COLO668 (cell line): ENCODE data around the gene CCR1.

Experiments used
- DNase-seq: peaks from one replicate; lab custom pipeline; 2025; ENCODE audit not compliant: unreplicated experiment; lab: John Stamatoyannopoulos, UW

CCR1 gene

GRCh38 chr3:46208167-46208704, at the start of gene CCR1:
Gene CCR1 (minus strand): TSS chr3:46208313. CDS start chr3:46204313, 4,000 bp downstream.
- DNase-seq, result no peak

- DNase-seq, result no peak
Observed at GRCh38 chr3:46252980-46253379, 44.9 kb upstream of the CCR1 start.

- no peak for DNase-seq
Observed at GRCh38 chr3:46245146-46245545, 37.0 kb upstream of the CCR1 start.

- no peak for DNase-seq
Observed at GRCh38 chr3:46243560-46243959, 35.4 kb upstream of the CCR1 start.

DNA sequence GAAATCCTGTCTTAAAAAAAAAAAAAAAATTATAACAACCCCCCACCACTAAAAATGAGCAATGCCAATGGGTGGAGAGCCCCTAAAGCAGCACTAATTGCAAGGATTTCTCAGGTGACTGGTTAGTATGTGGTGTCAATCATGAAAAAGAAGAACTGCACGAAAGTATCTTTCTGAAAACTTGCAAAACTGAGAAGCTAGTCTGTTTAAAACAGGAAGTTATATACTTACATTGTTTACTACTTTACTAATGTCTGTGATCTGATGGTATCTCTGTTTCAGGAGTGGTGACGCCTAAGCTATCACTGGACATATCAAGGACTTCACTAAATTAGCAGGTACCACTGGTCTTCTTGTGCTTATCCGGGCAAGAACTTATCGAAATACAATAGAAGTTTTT, 34.0 kb upstream of the CCR1 start, which contains the start of gene CCR3:
TSS of gene CCR3 (plus strand) at position 341 of the 400 bp plus-strand sequence. CDS start 22,699 bp downstream, outside the sequence.
- no peak for DNase-seq

- DNase-seq, result no peak
Observed at GRCh38 chr3:46239952-46240351, 31.8 kb upstream of the CCR1 start.

- DNase-seq, result no peak
Observed at GRCh38 chr3:46239301-46239938, 31.3 kb upstream of the CCR1 start.

GRCh38 chr3:46238386-46238785, 30.3 kb upstream of the CCR1 start:
- DNase-seq, result no peak

- DNase-seq, result no peak
Observed at GRCh38 chr3:46236294-46237054, 28.4 kb upstream of the CCR1 start.

GRCh38 chr3:46235425-46235824, 27.3 kb upstream of the CCR1 start:
- DNase-seq, result no peak

DNA sequence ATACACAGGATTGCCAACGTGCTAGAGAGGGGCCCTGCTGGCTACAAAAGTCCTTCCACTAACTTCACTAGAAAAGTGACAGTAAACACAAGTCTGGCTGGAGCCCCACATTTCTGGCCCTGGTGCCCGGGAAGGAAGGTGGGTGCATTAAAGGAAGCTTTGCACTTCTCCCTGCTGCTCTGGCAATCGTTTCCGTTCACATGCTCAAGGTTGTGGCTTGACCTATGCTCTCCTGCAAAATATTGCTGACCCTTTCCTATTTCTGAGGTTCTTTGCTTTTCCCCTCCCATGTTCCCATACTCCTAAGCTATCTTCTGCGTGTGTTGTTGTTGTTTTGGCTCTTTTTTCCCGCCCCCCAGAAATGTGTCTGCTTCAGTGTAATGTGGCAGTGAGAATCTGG, 25.1 kb upstream of the CCR1 start:
- DNase-seq, result no peak

GRCh38 chr3:46231323-46231722, 23.2 kb upstream of the CCR1 start:
- no peak for DNase-seq

- DNase-seq, result no peak
Observed at GRCh38 chr3:46228260-46229242, 20.4 kb upstream of the CCR1 start.

DNA sequence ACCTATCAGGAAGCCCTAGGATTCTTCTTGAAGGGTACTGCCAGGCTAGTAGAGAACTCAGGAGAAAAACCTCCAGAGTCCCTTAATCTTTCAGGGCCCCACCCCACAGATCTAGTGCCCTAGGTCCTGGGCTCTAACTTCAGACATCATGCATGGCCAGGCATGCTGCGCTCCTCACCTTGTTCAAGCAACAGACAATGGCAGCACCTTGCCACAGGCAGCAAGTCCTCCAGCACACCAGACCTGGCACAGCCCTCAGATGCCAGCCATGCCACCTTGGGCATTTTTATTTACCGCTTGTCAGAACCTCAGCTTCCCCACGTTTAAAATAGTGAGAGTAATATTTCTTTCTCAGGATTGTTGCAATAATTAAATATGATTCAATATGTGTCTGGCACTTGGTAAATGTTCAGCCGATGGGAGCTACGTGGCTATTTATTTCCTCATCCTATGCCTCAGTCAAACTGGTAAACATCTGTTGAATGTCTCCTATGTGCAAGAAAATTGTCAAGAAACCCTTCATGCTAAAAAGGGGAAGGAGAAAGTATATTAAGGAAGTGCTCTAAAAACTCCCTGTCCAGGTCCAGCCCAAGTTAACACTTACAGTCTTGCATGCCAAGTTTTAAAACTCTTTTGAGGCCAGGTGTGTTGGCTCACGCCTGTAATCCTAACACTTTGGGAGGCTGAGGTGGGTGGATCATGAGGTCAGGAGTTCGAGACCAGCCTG, 14.5 kb upstream of the CCR1 start:
- no peak for DNase-seq

- no peak for DNase-seq
Observed at GRCh38 chr3:46221938-46222337, 13.8 kb upstream of the CCR1 start.

DNA sequence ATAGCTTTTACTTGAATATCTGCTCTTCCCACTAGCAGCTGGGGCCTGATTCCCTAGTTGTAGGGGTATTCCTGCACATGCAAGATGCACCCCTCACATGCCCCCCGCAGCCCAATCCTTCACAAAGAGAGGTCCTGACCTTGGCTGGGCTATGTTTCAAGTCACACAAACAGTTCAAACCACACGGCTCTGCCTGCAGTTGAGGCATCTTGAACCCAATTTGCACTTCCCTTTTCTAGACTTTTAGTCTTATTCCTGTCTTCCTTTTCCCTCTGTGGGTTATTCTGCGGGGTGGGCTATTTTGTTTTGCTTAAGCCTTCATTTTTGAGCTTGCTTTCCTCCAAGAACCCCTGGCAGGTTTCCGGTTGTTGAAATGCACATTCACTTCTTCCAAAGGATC, 13.3 kb upstream of the CCR1 start:
- no peak for DNase-seq

- DNase-seq, result no peak
Observed at GRCh38 chr3:46218196-46218709, 10.1 kb upstream of the CCR1 start.

DNA sequence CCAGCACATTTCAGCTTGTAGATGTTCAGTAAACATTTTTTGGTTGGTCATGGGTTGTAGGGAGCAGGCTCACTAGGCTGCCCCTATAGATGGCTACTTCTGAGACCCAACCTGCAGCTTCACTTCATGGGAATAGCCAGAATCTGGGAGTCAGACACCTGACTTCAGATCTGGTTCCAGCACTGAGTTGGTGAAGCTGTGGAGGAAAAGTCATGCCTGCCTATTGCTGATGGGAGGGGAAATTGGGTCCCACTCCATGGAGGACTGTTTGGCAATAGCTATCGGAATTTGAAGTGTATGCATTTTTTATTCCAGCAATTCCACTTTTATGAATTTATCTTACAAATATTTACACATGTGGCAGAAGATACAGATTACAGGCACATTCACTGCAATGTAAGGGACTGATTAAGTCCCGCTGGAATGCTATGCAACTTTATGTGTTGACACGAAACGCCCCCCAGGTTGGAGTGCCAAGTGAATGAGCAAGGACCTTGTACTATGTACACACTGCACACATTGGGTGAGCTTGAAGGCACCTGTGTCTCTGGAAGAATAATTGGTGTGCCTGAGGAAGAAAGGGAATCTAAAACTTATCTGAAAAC, 7.8 kb upstream of the CCR1 start:
- DNase-seq, result no peak

DNA sequence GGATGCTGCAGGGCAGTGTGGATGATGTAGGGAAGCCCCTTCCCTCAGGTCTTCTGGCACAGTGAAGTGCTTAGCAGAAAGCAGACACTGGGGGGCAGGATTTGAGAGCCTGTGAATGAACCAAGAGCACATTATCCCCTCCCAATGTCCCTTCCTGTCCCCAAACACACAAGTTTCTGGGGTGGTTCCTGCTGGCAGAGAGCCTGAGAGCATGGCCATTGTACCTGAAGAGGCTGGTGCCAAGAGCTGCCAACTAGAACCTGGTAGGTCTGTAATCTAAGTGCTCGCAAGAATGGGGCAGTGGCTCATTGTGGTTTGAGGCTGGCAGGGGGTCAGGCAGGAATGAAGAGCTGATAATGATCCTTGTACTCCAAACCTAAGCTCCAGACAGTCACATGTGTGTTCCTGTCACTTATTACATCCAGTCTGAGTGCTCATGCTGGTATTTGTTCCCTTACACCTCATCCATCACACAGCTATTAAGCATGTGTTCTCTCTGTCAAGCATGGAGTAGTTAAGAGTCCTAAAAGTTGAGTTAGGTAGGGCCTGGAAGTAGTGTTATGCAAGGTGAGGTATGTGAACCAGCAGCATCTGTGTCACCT, 6.7 kb upstream of the CCR1 start:
- no peak for DNase-seq
